ENCODE results near the gene PCNA. TPM values are rescaled to one million over a fixed set of nuclear protein-coding genes. Genes with fewer than 3 reads are reported as not detected.

PCNA gene
- total and polyA plus RNA-seq, 7 experiments from 2014 or later: 21.6 to 392 (median 40.9) TPM

DNA sequence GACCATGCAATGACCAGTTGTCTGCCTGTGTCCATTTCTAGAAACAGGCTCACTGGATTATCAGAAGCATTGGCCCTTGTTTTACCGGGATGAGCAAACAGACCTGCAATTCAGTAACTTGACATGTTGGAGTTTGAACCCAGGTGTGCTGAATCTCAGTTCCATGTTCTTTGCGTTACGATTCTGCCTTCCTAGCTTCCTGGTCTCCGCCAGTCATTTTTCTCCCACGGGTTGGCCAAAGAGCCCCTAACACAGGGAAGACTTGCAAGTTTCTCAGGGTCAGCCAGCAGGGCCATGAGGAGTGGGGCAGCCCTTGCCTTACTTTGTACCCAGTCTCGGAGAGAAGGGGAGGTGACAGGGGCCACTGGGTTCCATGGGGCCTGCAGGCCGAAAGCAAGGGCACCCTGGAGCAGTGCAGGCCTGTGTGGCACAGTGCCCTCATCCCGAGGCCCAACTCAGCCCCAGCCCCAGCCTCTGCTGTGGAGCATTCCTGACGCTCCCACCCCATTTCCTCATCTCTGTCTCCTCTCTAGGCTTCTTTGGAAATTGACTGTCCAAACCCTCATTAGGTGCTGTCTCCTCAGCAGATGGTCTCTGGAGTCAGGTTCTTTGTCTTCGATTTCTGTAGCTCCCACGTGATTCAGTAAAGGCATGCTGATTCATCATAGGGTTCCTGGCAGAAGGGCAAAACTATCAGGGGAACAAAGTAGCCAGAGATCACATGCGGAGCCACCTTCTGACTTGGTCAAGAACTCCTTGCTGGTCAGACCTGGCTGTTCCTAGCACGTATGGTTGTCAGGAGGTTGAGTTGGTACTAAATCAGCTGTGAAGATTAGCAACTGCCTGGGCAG is 30.7 kb upstream of the PCNA start:
- H3K27me3 Mint-ChIP-seq: no peaks in the 10 kb centered on the region
- DNase-seq (no peak), ATAC-seq (no peak)
- H3K4me3 ChIP-seq (ENCODE audit: low read length): no peak overlapping the region
- POLR2A ChIA-PET: interaction anchor here (0.6 kb wide), 1 partner anchor 17 kb away, joined by 3 read pairs; no protein-coding TSS in a partner anchor
- no peaks in the 10 kb centered on the region for H3K9me3 Mint-ChIP-seq
- no peaks in the 10 kb centered on the region for H3K36me3 ChIP-seq (ENCODE audit: control insufficient read depth in 2 of 3, insufficient read depth in 3 of 3, low read length in 3 of 3)
- intact Hi-C loops (cut with micrococcal nuclease): no loop called here
- no peaks in the 10 kb centered on the region for H3K9me3 ChIP-seq (ENCODE audit: control insufficient read depth in 2 of 3, low read length in 3 of 3)
- H3K4me1 ChIP-seq (ENCODE audit: control insufficient read depth in 2 of 2, insufficient read depth in 2 of 2, low read length in 2 of 2): peaks cover 11 to 16% of the 10 kb centered on the region in 2 donors
- H3K27ac ChIP-seq (ENCODE audit: low read depth, low read length): no peak overlapping the region
- H3K27ac Mint-ChIP-seq: peak overlapping the region in 2 of 9 donors; percentile 45 to 85
- CTCF ChIA-PET: no interaction called here
- no peaks in the 10 kb centered on the region for H3K27me3 ChIP-seq (ENCODE audit: control insufficient read depth in 2 of 2, insufficient read depth in 2 of 2, low read length in 2 of 2)
- no peak overlapping the region for H3K4me3 Mint-ChIP-seq
- H3K4me1 Mint-ChIP-seq: peaks cover 49 to 88% (median 77%) of the 10 kb centered on the region in 7 donors
- peaks cover 4 to 18% (median 7%) of the 10 kb centered on the region in 5 donors for H3K36me3 Mint-ChIP-seq

DNA sequence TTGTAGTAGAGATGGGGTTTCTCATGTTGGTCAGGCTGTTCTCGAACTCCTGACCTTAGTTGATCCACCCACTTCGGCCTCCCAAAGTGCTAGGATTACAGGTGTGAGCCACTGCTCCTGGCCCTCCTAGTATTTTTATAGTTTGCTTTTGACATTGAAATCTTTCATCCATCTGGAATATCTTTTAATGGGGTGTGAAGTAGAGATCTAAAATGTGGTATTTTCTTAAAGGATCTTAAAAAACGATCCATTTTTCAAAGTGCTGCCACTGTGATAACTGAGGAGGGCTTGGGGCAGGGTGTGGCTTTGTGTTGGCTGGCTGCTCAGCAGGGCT is 30.1 kb upstream of the PCNA start:
- POLR2A ChIA-PET: no interaction called here
- H3K4me1 ChIP-seq (ENCODE audit: control insufficient read depth in 2 of 2, insufficient read depth in 2 of 2, low read length in 2 of 2): peaks cover 11 to 14% of the 10 kb centered on the region in 2 donors
- intact Hi-C loops (cut with micrococcal nuclease): no loop called here
- ATAC-seq (no peak), DNase-seq (no peak)
- Mint-ChIP-seq H3K4me1 (peaks cover 49 to 86% (median 76%) of the 10 kb centered on the region in 7 donors), H3K36me3 (peaks cover 4 to 16% (median 8%) of the 10 kb centered on the region in 5 donors), H3K4me3 (no peak overlapping the region), H3K27ac (no peak overlapping the region), H3K9me3 (no peaks in the 10 kb centered on the region), H3K27me3 (no peaks in the 10 kb centered on the region)
- H3K36me3 ChIP-seq (ENCODE audit: control insufficient read depth in 2 of 3, insufficient read depth in 3 of 3, low read length in 3 of 3): no peaks in the 10 kb centered on the region
- H3K27ac ChIP-seq (ENCODE audit: low read depth, low read length): no peak overlapping the region
- CTCF ChIA-PET: no interaction called here
- no peaks in the 10 kb centered on the region for H3K9me3 ChIP-seq (ENCODE audit: control insufficient read depth in 2 of 3, low read length in 3 of 3)
- H3K27me3 ChIP-seq (ENCODE audit: control insufficient read depth in 2 of 2, insufficient read depth in 2 of 2, low read length in 2 of 2): no peaks in the 10 kb centered on the region
- no peak overlapping the region for H3K4me3 ChIP-seq (ENCODE audit: low read length)

GRCh38 chr20:5148581-5148980 is 28.8 kb upstream of the PCNA start:
- DNase-seq (no peak), ATAC-seq (no peak)
- peaks cover 11 to 14% of the 10 kb centered on the region in 2 donors for H3K4me1 ChIP-seq (ENCODE audit: control insufficient read depth in 2 of 2, insufficient read depth in 2 of 2, low read length in 2 of 2)
- Mint-ChIP-seq H3K9me3 (no peaks in the 10 kb centered on the region), H3K27me3 (no peaks in the 10 kb centered on the region), H3K36me3 (peaks cover 4 to 16% (median 9%) of the 10 kb centered on the region in 5 donors), H3K4me3 (no peak overlapping the region), H3K4me1 (peaks cover 41 to 85% (median 77%) of the 10 kb centered on the region in 7 donors), H3K27ac (peak overlapping the region in 1 of 9 donors; percentile 23)
- ChIA-PET POLR2A (no interaction called here), CTCF (interaction anchor here (0.6 kb wide), 1 partner anchor 31 kb away, joined by 7 read pairs; no protein-coding TSS in a partner anchor)
- no peak overlapping the region for H3K27ac ChIP-seq (ENCODE audit: low read depth, low read length)
- no peaks in the 10 kb centered on the region for H3K9me3 ChIP-seq (ENCODE audit: control insufficient read depth in 2 of 3, low read length in 3 of 3)
- no peaks in the 10 kb centered on the region for H3K27me3 ChIP-seq (ENCODE audit: control insufficient read depth in 2 of 2, insufficient read depth in 2 of 2, low read length in 2 of 2)
- H3K36me3 ChIP-seq (ENCODE audit: control insufficient read depth in 2 of 3, insufficient read depth in 3 of 3, low read length in 3 of 3): no peaks in the 10 kb centered on the region
- intact Hi-C loops (cut with micrococcal nuclease): no loop called here
- H3K4me3 ChIP-seq (ENCODE audit: low read length): no peak overlapping the region

DNA sequence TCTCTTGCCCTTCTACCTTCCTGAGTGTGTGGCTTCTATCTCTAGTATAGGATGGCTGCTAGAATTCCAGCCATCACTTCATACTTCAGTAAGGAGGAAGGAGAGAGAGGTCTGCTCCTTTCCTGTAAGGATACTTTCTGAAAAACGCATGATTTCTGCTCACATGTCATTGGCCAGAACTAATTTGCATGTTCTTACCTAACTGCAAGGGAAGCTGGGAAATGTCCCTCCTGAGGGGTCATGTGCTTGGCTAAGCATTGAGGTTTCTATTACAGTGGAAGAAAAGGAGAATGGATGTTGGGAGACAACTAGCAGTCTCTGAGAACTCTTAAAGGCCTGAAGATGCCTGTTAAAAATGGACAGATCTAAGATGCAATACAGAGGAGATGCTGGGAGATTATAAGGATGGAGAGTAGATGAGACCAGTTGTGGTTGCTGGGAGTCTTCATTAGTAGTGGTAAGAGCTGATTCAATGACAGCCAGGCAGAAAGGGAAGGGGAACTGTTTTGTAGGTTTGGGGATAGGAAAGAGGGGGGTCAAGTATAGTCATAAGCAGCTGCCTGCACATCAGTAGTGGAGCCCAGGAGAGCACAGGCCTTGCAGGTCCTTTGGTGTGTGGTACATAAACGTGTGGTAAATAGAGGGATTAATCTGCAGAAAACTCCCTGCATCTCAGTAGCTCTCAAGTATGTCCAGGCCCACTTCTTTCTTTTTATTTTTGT is 27.3 kb upstream of the PCNA start:
- Histone ChIP-seq H3K36me3 (ENCODE audit: control insufficient read depth in 2 of 3, insufficient read depth in 3 of 3, low read length in 3 of 3) (no peaks in the 10 kb centered on the region), H3K9me3 (ENCODE audit: control insufficient read depth in 2 of 3, low read length in 3 of 3) (no peaks in the 10 kb centered on the region), H3K4me1 (ENCODE audit: control insufficient read depth in 2 of 2, insufficient read depth in 2 of 2, low read length in 2 of 2) (peaks cover 11% of the 10 kb centered on the region in 2 donors), H3K27me3 (ENCODE audit: control insufficient read depth in 2 of 2, insufficient read depth in 2 of 2, low read length in 2 of 2) (no peaks in the 10 kb centered on the region), H3K27ac (ENCODE audit: low read depth, low read length) (no peak overlapping the region), H3K4me3 (ENCODE audit: low read length) (no peak overlapping the region)
- intact Hi-C loops (cut with micrococcal nuclease): no loop called here
- H3K4me1 Mint-ChIP-seq: peaks cover 32 to 80% (median 69%) of the 10 kb centered on the region in 7 donors
- DNase-seq (no peak), ATAC-seq (peak; percentile 69)
- H3K9me3 Mint-ChIP-seq: no peaks in the 10 kb centered on the region
- CTCF ChIA-PET: no interaction called here
- no peaks in the 10 kb centered on the region for H3K27me3 Mint-ChIP-seq
- peak overlapping the region in 2 of 9 donors; percentile 23 to 81 for H3K27ac Mint-ChIP-seq
- POLR2A ChIA-PET: interaction anchor here (1.1 kb wide), 1 partner anchor 20 kb away, joined by 5 read pairs; the partner anchor contains the start of gene CDS2
- H3K36me3 Mint-ChIP-seq: peaks cover 4 to 8% (median 5%) of the 10 kb centered on the region in 5 donors
- H3K4me3 Mint-ChIP-seq: peak overlapping the region in 2 of 10 donors; percentile 3 to 73

GRCh38 chr20:5146099-5146668 is 26.4 kb upstream of the PCNA start:
- H3K4me3 Mint-ChIP-seq: peak overlapping the region in 5 of 10 donors; percentile 12 to 40 (median 25)
- peaks cover 34 to 85% (median 74%) of the 10 kb centered on the region in 7 donors for H3K4me1 Mint-ChIP-seq
- intact Hi-C loops (cut with micrococcal nuclease): no loop called here
- Histone ChIP-seq H3K27me3 (ENCODE audit: control insufficient read depth in 2 of 2, insufficient read depth in 2 of 2, low read length in 2 of 2) (no peaks in the 10 kb centered on the region), H3K4me1 (ENCODE audit: control insufficient read depth in 2 of 2, insufficient read depth in 2 of 2, low read length in 2 of 2) (peaks cover 10 to 11% of the 10 kb centered on the region in 2 donors), H3K4me3 (ENCODE audit: low read length) (no peak overlapping the region), H3K9me3 (ENCODE audit: control insufficient read depth in 2 of 3, low read length in 3 of 3) (no peaks in the 10 kb centered on the region), H3K27ac (ENCODE audit: low read depth, low read length) (no peak overlapping the region), H3K36me3 (ENCODE audit: control insufficient read depth in 2 of 3, insufficient read depth in 3 of 3, low read length in 3 of 3) (no peaks in the 10 kb centered on the region)
- H3K27me3 Mint-ChIP-seq: no peaks in the 10 kb centered on the region
- ATAC-seq: no peak
- DNase-seq: no peak
- peaks cover 4 to 8% (median 5%) of the 10 kb centered on the region in 5 donors for H3K36me3 Mint-ChIP-seq
- POLR2A ChIA-PET: interaction anchor here (0.6 kb wide), 1 partner anchor 89 kb away, joined by 3 read pairs; no protein-coding TSS in a partner anchor
- CTCF ChIA-PET: no interaction called here
- H3K9me3 Mint-ChIP-seq: no peaks in the 10 kb centered on the region
- H3K27ac Mint-ChIP-seq: peak overlapping the region in 5 of 9 donors; percentile 24 to 75 (median 37)

DNA sequence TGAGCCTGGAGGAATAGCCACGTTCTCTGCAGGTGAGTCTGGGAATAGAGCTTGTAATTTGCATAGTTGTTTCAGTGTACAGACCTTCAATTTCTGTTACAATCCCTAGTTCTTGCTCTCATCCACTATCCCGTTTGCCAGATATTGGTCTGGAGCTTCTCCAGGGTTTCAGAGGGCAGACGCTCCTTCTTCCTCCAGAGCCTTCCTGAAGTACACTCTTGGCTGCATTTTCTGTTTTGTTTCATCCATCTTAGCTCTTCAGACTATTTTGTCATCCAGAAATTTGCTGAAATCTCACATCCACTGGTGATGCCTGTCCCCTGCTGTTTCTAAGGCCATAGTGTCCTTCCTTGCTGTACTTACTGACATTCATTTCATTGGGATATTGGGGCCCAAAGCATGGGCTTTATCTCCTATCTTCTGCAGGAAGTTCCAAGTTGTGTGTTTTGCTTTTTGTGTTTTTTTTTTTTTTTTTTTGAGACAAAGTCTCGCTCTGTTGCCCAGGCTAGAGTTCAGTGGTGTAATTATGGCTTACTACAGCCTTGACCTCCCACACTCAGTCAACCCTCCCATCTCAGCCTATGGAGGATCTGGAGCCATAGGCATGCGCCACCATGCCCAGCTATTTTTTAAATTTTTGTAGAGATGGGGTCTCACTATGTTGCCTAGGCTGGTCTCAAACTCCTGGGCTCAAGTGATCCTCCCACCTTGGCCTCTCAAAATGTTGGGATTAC is 25.8 kb upstream of the PCNA start:
- Histone ChIP-seq H3K4me3 (ENCODE audit: low read length) (no peak overlapping the region), H3K4me1 (ENCODE audit: control insufficient read depth in 2 of 2, insufficient read depth in 2 of 2, low read length in 2 of 2) (peaks cover 10 to 11% of the 10 kb centered on the region in 2 donors), H3K36me3 (ENCODE audit: control insufficient read depth in 2 of 3, insufficient read depth in 3 of 3, low read length in 3 of 3) (no peaks in the 10 kb centered on the region), H3K27me3 (ENCODE audit: control insufficient read depth in 2 of 2, insufficient read depth in 2 of 2, low read length in 2 of 2) (no peaks in the 10 kb centered on the region), H3K9me3 (ENCODE audit: control insufficient read depth in 2 of 3, low read length in 3 of 3) (no peaks in the 10 kb centered on the region), H3K27ac (ENCODE audit: low read depth, low read length) (no peak overlapping the region)
- H3K4me1 Mint-ChIP-seq: peaks cover 34 to 87% (median 76%) of the 10 kb centered on the region in 7 donors
- no peaks in the 10 kb centered on the region for H3K9me3 Mint-ChIP-seq
- H3K36me3 Mint-ChIP-seq: peaks cover 4 to 8% (median 4%) of the 10 kb centered on the region in 5 donors
- H3K27ac Mint-ChIP-seq: peak overlapping the region in 3 of 9 donors; percentile 24 to 75 (median 67)
- DNase-seq (no peak), ATAC-seq (no peak)
- intact Hi-C loops (cut with micrococcal nuclease): no loop called here
- H3K4me3 Mint-ChIP-seq: peak overlapping the region in 6 of 10 donors; percentile 3 to 33 (median 20)
- no peaks in the 10 kb centered on the region for H3K27me3 Mint-ChIP-seq
- POLR2A ChIA-PET: interaction anchor here (0.6 to 1.5 kb wide), 2 partner anchors 19 to 89 kb away, joined by 3 read pairs; partner anchors contain the start of gene CDS2
- CTCF ChIA-PET: no interaction called here

Data from naive thymus-derived CD4-positive, alpha-beta T cell (primary cell).